Measurements from ENCODE around the gene POTEE.
"Not testable (repeated sequence)": the region's sequence is repeated elsewhere in the genome, so short reads cannot be mapped to it uniquely, and the experiment has no call there.

The POTEE gene
- total RNA-seq, result 0.40 to 1.2 (median 0.77) reads per million in 18 experiments

GRCh38 chr2:131209030-131209772 lies at the start of gene POTEE:
TSS of gene POTEE (plus strand) at chr2:131209536. CDS start at chr2:131218403, 8,867 bp downstream.
- DNase-seq, result not testable (repeated sequence)

GRCh38 chr2:131165562-131165961 lies 43.8 kb upstream of the POTEE start:
- not testable (repeated sequence) for DNase-seq

GRCh38 chr2:131168538-131168937 lies 40.8 kb upstream of the POTEE start:
- no peak for DNase-seq

GRCh38 chr2:131178050-131178449 lies 31.3 kb upstream of the POTEE start:
- DNase-seq, result not testable (repeated sequence)

DNA sequence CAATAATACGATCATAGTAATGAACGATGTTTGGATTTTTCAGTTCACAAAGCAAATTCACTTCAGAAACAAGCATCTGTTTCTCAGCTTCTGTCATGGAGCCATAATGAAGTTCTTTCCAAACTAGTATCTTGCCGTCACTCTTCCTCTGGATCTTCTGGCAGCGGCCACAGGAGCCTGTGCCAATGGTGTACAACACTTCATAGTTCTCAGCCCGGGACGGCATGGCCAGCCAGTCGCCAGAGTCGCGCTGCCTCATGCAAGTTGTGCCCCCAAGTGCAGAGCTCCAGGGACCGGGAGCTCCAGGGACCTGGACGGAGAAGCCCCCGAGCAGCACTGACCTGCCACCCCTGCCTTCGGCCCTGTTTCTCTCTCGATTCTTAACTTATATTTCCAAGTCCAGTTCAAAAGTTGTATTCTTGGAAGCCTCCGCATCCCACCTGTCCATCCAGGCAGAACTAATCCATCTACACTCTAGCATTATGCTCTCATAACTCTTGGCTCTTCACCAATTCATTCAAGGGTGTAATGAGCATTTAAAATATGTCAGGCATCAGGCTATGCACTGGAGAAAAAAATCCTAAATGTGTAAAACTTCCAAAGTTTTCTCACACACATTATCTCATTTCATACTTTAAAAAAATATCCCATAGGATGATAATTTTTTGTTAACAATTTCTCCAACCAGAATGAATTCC lies 30.5 kb upstream of the POTEE start:
- DNase-seq, result not testable (repeated sequence)

DNA sequence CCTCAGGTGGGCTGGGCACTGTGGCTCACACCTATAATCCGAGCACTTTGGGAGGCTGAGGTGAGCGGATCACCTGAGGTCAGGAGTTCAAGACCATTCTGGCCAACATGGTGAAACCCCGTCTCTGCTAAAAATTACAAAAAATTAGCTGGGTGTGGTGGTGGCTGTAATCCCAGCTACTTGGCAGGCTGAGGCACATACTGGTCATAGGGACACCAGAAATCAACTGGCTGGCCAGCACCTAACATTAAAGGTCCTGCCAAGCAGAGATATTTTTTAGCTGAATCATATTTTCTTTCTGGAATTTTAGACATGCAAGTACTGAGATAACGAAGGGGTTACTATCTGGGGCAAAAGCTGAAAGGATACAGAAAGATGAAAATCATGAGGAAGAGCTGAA lies 27.9 kb upstream of the POTEE start:
- DNase-seq, result not testable (repeated sequence)

GRCh38 chr2:131193421-131193820 lies 15.9 kb upstream of the POTEE start:
- not testable (repeated sequence) for DNase-seq

GRCh38 chr2:131196186-131196585 lies 13.2 kb upstream of the POTEE start:
- DNase-seq, result not testable (repeated sequence)

DNA sequence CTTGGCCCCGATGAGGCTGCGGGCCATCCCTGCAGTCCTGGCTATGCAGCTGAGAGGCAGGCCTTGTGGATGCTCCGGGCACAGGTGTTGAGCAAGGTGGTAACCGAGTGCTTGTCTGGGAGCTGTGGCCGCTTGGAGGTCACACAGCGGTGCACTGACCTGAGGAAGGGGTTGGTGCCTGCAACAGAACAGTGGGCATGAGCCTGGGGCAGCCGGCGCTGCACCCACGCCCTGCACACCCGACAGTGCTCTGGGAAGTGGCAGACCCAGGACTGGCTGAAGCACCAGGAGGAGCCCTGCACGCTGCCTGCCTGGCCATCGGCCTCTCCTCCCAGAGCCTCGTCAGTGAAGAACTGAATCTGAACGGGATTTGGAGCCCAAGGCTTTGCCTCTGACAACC lies 8.2 kb upstream of the POTEE start:
- DNase-seq, result no peak

- not testable (repeated sequence) for DNase-seq
Measured at GRCh38 chr2:131207839-131208238, 1.5 kb upstream of the POTEE start.

- DNase-seq, result not testable (repeated sequence)
Measured at GRCh38 chr2:131209773-131210104, 403 bp downstream of the POTEE start.

- not testable (repeated sequence) for DNase-seq
Measured at GRCh38 chr2:131210434-131211211, 1.3 kb downstream of the POTEE start.

DNA sequence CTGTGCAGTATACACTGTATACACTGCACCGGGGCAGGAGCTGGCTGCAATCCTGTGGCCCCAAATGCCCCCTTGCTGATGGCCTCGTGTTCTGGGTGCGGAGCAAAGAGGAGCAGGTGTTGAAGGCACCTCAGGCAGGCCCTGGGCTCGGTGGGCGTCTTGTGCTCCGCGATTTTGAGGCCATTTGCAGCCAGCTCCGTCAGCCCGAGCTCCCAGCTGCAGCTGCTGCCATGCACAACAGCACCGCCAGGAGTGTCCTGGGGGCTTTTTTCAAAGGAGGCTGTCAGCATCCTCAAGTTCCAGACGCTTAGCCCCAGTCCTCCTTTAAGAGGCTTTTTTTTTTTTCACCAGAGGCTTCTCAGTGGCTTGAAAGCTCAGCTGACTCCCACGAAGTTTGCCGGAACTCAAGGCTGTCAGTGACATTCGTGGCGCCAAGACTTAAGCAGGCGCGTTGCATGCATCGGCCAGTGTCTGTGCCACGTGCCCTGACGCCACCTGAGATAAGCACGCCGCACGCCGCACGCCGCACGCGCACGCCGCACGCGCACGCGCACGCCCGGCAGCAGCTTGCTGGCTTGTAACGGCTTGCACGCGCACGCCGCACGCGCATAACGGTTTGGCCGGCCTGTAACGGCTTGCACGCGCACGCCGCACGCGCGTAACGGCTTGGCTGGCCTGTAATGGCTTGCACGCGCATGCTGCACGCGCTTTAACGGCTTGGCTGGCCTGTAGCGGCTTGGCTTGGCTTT lies 8.1 kb downstream of the POTEE start:
- not testable (repeated sequence) for DNase-seq

DNA sequence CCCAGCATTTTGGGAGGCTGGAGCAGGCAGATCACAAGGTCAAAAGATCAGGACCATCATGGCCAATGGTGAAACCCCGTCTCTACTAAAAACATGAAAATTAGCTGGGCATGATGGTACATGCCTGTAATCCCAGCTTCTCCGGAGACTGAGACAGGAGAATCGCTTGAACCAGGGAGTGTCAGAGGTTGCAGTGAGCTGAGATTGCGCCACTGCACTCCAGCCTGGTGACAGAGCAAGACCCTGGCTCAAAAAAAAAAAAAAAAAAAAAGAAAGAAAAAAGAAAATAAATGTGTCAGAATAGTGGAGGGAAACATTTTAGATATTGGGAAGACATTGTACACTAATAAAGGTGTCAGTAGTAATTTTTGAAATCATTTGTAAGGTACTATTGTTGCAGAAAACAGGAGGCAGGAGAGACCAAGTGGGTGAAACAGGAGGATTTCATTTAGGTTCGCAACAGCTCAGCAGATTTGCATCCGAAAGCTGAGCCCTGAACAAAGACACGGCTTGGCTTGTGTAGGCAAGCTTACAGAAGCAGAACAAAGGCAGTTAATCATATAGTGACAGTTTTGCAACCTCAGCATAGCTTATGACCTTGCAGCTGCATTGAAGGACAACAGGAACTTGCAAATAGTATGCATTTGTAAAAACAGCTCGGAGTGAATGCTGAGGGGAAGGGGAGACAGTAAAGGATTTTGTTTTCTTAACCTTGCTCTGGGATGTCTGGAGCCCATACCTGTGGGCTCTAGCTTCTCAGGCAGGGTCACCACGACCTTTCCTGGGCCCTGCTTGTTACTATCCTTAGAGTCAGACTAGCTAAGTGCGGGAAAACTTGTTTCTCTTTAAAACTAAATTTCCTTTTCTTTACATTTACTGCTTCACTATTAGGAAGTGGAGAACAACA lies 26.5 kb downstream of the POTEE start:
- peak in 1 of 2 donors; percentile 0 for DNase-seq

Measured in inflammatory macrophage (primary cell).